ENCODE data around the gene APOC1.

- TF ChIP-seq POLR2A (IDR thresholded peaks at IDR 0.05) (no peak), CTCF (IDR thresholded peaks at IDR 0.05) (no peak)
Observed at GRCh38 chr19:44883922-44884321, 30.5 kb upstream of the APOC1 start.

Data from vagina (tissue), 2 donors.